ENCODE measurements around the gene DEGS1. TPM values are rescaled to one million over a fixed set of nuclear protein-coding genes. Genes with fewer than 3 reads are reported as not detected.

The DEGS1 gene
- total RNA-seq = 72.0 TPM
- long read RNA-seq, transcript DEGS1-201 (3 exons, 2,101 nt) = major isoform, 74 of 89 reads
- long read RNA-seq, partial matches to known transcripts = 7 of 89 reads
- long read RNA-seq, other reads (novel, unspliced or antisense) = 7 of 89 reads

DNA sequence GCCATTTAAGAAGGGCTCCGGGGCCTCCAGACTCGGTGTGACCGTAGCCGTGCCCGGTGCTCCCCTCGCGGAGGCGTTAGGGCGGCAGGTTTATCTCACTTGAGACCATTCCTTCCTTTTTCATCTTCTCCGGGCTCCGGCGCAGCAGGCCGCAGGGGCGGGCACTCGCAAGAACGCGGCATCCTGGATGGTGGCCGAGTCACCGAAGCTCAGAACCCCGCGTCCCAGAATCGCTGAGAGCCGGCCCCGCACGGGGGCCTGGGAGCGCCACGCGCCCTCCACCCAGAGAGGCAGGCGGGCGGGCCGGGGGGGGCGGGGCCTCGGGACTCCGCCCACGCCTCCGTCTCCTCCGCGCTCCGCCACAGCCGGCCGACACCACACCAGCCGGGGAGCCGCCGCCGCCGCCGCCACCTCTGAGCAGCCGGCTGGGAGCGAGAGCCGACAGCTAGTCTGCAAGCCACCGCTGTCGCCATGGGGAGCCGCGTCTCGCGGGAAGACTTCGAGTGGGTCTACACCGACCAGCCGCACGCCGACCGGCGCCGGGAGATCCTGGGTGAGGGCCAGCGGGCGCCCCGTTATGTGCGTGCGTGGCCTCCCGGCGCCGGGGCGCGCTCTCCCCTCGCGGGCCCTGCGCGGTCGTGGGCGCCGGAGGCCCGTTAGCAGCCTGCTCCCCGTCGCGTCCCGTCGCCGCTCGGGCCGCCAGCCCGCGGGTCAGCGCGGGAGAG, at the start of gene DEGS1:
Gene DEGS1, plus strand, starts transcription at position 375 of the 725 bp plus-strand sequence. Its CDS starts 97 bp downstream, at position 472.
- TF ChIP-seq, protein P1, sequence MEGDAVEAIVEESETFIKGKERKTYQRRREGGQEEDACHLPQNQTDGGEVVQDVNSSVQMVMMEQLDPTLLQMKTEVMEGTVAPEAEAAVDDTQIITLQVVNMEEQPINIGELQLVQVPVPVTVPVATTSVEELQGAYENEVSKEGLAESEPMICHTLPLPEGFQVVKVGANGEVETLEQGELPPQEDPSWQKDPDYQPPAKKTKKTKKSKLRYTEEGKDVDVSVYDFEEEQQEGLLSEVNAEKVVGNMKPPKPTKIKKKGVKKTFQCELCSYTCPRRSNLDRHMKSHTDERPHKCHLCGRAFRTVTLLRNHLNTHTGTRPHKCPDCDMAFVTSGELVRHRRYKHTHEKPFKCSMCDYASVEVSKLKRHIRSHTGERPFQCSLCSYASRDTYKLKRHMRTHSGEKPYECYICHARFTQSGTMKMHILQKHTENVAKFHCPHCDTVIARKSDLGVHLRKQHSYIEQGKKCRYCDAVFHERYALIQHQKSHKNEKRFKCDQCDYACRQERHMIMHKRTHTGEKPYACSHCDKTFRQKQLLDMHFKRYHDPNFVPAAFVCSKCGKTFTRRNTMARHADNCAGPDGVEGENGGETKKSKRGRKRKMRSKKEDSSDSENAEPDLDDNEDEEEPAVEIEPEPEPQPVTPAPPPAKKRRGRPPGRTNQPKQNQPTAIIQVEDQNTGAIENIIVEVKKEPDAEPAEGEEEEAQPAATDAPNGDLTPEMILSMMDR (IDR thresholded peaks at IDR 0.05) = no peak
- Histone ChIP-seq H3K4me3 (peak within 1 kb of the TSS; percentile 98), H3K9me3 (no peaks in the 10 kb centered on the region), H3K4me1 (peaks cover 33% of the 10 kb centered on the region), H3K36me3 (no peaks in the 10 kb centered on the region), H3K27me3 (ENCODE audit: low read depth) (no peaks in the 10 kb centered on the region), H3K27ac (peak within 1 kb of the TSS; percentile 96)
- ATAC-seq (peak; percentile 97), DNase-seq (peak; percentile 89)
- intact Hi-C loops (cut with DNase I) = no loop called here

DNA sequence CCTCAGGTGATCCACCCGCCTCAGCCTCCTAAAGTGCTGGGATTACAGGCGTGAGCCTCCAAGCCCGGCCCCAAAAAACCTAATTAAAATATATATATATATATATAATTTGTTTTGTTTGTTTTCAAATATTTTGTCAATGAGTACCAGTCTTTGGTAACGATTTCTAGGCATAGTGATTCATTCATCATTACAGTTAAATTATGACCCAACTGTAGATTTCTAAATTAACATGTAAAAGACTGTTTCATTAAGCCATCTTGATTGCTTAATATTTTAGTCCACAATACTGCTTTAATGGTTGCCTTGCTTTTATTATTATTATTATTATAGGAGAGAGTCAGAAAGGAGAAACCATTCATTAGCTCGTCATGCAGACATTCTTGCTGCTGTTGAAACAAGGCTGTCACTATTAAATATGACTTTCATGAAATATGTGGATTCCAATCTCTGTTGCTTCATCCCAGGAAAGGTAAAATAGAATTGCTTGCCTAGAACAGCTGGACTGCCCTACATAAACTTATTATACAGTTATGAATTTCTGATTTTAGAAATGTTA, 49.2 kb upstream of the DEGS1 start:
- Histone ChIP-seq H3K4me1 (no peaks in the 10 kb centered on the region), H3K4me3 (no peak overlapping the region), H3K36me3 (peaks cover 86% of the 10 kb centered on the region), H3K27me3 (ENCODE audit: low read depth) (no peaks in the 10 kb centered on the region), H3K9me3 (no peaks in the 10 kb centered on the region), H3K27ac (no peak overlapping the region)
- intact Hi-C loops (cut with DNase I) = no loop called here
- DNase-seq (no peak), ATAC-seq (no peak)
- TF ChIP-seq, protein P1 (IDR thresholded peaks at IDR 0.05) = no peak

DNA sequence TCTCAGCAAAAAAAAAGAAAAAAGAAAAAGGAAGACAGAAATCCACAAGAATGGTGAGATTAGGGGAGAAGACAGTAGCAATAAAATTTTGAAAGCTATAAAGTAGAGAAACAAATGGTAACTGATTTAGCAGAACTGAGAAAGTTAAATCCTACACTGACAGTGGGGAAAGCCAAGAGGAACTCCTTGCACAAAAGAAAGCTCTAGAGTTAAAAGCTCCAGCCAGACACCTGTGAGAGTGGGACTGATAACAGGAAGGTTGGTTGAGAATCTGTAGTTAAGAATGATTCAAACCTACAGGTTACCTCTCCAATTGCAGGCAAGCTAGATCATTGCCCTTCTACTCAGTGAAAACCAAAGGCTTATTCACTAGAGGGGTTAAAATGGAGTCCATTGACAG, 45.5 kb upstream of the DEGS1 start:
- DNase-seq (no peak), ATAC-seq (no peak)
- intact Hi-C loops (cut with DNase I) = no loop called here
- H3K36me3 ChIP-seq = peaks cover 83% of the 10 kb centered on the region
- no peaks in the 10 kb centered on the region for H3K4me1 ChIP-seq
- TF ChIP-seq, protein P1 (IDR thresholded peaks at IDR 0.05) = no peak
- no peak overlapping the region for H3K27ac ChIP-seq
- no peaks in the 10 kb centered on the region for H3K27me3 ChIP-seq (ENCODE audit: low read depth)
- H3K9me3 ChIP-seq = no peaks in the 10 kb centered on the region
- H3K4me3 ChIP-seq = no peak overlapping the region

DNA sequence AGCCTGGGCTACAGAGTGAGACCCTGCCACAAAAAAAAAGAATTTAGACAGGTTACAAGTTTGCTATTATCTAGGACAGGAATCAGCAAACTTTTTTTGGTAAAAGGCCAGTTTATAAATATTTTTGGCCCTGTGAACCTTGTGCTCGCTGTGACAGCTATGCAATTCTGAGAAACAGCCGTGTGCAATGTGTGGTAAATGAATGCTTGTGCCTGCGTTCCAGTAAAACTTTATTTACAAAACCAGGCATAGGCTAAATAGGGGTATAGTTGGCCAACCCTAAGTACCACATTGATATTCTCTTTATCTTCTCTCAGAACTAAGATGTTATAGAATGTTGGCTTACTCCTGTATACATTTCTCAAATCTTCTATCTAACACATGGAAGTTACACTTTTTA, 44.8 kb upstream of the DEGS1 start:
- no peaks in the 10 kb centered on the region for H3K9me3 ChIP-seq
- TF ChIP-seq, protein P1 (IDR thresholded peaks at IDR 0.05) = no peak
- H3K27me3 ChIP-seq (ENCODE audit: low read depth) = no peaks in the 10 kb centered on the region
- intact Hi-C loops (cut with DNase I) = no loop called here
- DNase-seq = no peak
- H3K36me3 ChIP-seq = peaks cover 83% of the 10 kb centered on the region
- H3K4me3 ChIP-seq = no peak overlapping the region
- no peaks in the 10 kb centered on the region for H3K4me1 ChIP-seq
- ATAC-seq = no peak
- no peak overlapping the region for H3K27ac ChIP-seq

DNA sequence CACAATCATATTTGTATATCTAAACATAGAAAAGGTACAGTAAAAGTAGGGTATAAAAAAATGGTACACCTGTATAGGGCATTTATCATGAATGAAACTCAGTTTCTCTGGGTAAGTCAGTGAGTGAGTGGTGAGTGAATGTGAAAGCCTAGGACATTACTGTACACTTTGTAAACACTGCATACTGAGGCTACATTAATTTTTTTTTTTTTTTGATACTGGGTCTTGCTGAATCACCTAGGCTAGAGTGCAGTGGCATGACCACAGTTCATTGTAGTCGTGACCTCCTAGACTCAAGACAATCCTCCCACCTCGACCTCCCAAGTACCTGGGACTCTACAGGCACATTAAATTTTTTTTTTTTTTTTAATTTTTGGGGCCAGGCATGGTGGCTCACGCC, 41.3 kb upstream of the DEGS1 start:
- H3K9me3 ChIP-seq = no peaks in the 10 kb centered on the region
- peaks cover 66% of the 10 kb centered on the region for H3K36me3 ChIP-seq
- ATAC-seq = no peak

More for the DNA sequence above, 41.3 kb upstream of the DEGS1 start:
- no peak for DNase-seq
- TF ChIP-seq, protein P1 (IDR thresholded peaks at IDR 0.05) = no peak
- Histone ChIP-seq H3K4me1 (no peaks in the 10 kb centered on the region), H3K27ac (no peak overlapping the region), H3K4me3 (no peak overlapping the region), H3K27me3 (ENCODE audit: low read depth) (no peaks in the 10 kb centered on the region)
- intact Hi-C loops (cut with DNase I) = no loop called here

Data from lower lobe of right lung (tissue), 2 donors.